Kidney capillary endothelial cell (primary cell): ENCODE measurements around the gene CCDC146.
"Not testable (repeated sequence)": the region's sequence is repeated elsewhere in the genome, so short reads cannot be mapped to it uniquely, and the experiment has no call there.

Source experiments
- DNase-seq: peaks from one replicate; pipeline ENCODE4 v3.0.0-alpha.2; 2018; ENCODE audit warnings: low spot score

CCDC146 gene

GRCh38 chr7:77247206-77247850 lies 124.9 kb downstream of the CCDC146 start:
- peak; percentile 64 for DNase-seq

- no peak for DNase-seq
Measured at GRCh38 chr7:77248154-77248553, 125.7 kb downstream of the CCDC146 start.

GRCh38 chr7:77252506-77252905 lies 130.1 kb downstream of the CCDC146 start:
- no peak for DNase-seq

GRCh38 chr7:77253151-77253550 lies 130.7 kb downstream of the CCDC146 start:
- no peak for DNase-seq

- DNase-seq = no peak
Measured at GRCh38 chr7:77254429-77254828, 132.0 kb downstream of the CCDC146 start.

- no peak for DNase-seq
Measured at GRCh38 chr7:77254915-77255314, 132.5 kb downstream of the CCDC146 start.

- no peak for DNase-seq
Measured at GRCh38 chr7:77258014-77258413, 135.6 kb downstream of the CCDC146 start.

- DNase-seq = no peak
Measured at GRCh38 chr7:77258593-77258992, 136.2 kb downstream of the CCDC146 start.

GRCh38 chr7:77262316-77262715 lies 139.9 kb downstream of the CCDC146 start:
- DNase-seq = no peak

- DNase-seq = no peak
Measured at GRCh38 chr7:77265666-77266065, 143.3 kb downstream of the CCDC146 start.

- no peak for DNase-seq
Measured at GRCh38 chr7:77266291-77266794, 143.9 kb downstream of the CCDC146 start.

- no peak for DNase-seq
Measured at GRCh38 chr7:77269360-77270093, 147.1 kb downstream of the CCDC146 start.

GRCh38 chr7:77270094-77270480 lies 147.7 kb downstream of the CCDC146 start:
- no peak for DNase-seq

- DNase-seq = no peak
Measured at GRCh38 chr7:77271766-77272165, 149.4 kb downstream of the CCDC146 start.

- DNase-seq = not testable (repeated sequence)
Measured at GRCh38 chr7:77275663-77276062, 153.2 kb downstream of the CCDC146 start.

GRCh38 chr7:77276120-77276519 lies 153.7 kb downstream of the CCDC146 start:
- DNase-seq = no peak

GRCh38 chr7:77281780-77282478 lies 159.5 kb downstream of the CCDC146 start:
- no peak for DNase-seq

GRCh38 chr7:77282897-77283296 lies 160.5 kb downstream of the CCDC146 start:
- DNase-seq = no peak

- DNase-seq = no peak
Measured at GRCh38 chr7:77284005-77284404, 161.6 kb downstream of the CCDC146 start.

GRCh38 chr7:77284616-77285015 lies 162.2 kb downstream of the CCDC146 start:
- peak; percentile 30 for DNase-seq

GRCh38 chr7:77288676-77289320 lies 166.4 kb downstream of the CCDC146 start:
- DNase-seq = no peak

- DNase-seq = no peak
Measured at GRCh38 chr7:77289387-77289786, 167.0 kb downstream of the CCDC146 start.
